ENCODE measurements around the gene ZNF652.
"Not testable (repeated sequence)": the region's sequence is repeated elsewhere in the genome, so short reads cannot be mapped to it uniquely, and the experiment has no call there.

ZNF652 gene

DNA sequence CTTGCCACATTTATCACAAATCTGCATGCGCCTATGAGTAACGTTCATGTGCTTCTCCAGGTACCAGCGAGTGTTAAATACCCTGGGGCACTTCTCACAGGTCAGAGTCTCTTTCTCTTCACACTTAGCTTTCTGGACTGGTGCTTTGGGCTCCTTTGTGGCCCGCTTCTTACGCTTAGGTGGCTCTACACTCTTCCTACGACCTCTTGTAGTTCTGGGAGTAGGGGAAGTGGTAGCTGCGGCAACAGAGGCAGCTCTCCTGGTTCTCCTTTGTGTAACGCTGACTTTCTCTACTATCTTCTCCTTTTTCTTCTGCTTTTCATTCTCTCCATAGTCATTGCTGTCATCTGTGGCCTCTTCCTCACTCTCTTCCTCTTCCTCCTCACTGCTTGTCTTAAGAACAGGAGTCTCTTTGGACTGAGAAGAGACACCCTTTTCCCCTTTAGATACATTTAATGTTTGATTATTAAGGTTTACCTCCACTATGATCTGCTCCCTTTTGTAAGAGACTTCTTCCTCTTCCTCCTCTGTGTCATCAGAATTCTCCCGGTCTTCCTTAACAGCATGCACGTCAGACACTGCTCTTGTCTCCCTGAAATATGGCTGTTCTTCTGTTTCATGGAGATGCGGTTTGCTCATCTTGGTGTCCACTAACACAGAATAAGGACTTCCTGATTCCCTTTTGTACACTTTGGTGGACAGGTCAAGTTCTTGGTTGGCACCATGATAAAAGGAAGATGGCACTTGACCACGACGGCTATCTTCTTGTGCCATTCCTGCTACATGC lies 45.0 kb downstream of the ZNF652 start:
- no peak for DNase-seq

DNA sequence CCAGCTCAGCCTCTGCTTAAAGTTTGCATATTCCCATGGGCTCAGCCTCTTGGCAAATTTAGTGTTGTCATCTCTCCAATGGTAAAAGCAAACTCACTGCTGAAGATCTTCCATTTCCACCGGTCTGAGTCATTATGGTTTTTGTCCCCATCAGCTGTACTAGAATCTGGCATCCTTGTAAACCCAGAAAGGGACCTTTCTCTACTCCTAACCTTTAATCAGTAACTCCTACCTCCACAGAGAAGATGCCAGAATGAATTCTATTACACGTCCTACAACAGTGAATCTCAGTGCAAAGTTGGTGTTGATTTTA lies 45.8 kb downstream of the ZNF652 start:
- DNase-seq = no peak

DNA sequence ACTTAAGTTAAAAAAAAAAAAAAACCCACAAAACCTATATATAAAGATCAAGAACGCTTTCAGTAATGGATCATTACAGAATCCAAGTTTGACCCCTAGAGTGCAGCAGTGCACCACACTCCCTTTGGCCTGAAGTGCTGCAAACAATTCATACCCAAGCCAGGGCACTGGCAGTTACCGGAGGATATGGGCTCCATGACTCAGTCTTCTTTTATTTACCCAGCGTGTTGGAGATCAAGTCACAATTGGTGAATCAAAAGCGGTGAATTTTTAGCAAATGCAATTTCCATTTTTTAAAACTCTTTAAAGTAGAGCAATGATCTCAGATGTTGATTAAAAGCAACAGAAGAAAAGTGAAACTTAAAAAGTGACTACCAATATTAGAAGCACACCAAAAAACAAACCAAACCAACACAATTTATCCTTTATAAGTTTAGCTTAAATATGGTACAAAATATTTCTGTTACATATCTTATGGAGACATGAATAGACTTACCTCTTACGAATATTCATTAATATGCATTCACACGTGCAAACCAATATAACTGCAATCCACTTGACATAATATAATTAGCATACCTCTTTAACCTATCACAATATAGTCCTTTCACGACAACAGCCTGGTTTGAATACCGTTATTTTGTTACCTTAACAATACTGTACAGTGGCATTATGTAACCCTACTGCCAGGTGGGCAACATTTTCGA lies 46.3 kb downstream of the ZNF652 start:
- DNase-seq = peak in 53 of 58 donors; percentile 8 to 91 (median 47)

DNA sequence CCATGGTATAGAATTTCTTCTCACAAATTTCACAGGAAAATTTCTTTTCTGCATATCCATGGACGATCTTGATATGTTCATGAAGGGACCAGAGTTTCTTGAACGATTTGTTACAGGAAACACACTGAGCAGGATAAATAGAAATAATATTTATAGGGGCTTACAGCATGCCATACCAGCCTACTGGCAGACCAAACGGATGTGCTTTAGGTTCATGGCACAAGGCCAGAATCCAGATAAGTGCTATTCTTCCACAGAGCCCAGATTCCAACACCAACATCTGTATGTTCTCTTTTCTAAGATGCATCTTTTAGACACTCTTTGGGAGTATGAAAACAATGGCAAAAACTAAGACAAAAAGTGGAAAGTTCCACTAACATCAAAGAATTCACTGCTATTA lies 49.3 kb downstream of the ZNF652 start:
- DNase-seq = no peak

DNA sequence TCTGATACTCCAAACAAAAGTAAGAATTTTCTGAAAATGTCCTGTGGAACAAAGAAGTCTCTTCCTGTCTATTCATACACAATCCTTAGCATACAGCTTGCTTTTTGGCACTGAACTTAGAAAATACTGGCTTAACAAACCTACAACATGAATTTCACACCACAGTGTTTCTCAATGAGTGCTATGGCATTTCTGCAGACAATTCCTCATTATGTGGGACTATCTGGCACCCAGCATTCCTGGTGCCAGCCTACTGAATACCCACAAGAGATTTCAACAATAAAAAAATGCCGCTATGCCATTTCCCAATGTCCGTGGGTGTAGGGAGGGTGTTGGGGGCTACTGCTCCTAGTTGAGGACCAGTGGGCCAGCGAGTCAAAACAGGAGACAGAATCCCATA lies 62.1 kb downstream of the ZNF652 start:
- no peak for DNase-seq

DNA sequence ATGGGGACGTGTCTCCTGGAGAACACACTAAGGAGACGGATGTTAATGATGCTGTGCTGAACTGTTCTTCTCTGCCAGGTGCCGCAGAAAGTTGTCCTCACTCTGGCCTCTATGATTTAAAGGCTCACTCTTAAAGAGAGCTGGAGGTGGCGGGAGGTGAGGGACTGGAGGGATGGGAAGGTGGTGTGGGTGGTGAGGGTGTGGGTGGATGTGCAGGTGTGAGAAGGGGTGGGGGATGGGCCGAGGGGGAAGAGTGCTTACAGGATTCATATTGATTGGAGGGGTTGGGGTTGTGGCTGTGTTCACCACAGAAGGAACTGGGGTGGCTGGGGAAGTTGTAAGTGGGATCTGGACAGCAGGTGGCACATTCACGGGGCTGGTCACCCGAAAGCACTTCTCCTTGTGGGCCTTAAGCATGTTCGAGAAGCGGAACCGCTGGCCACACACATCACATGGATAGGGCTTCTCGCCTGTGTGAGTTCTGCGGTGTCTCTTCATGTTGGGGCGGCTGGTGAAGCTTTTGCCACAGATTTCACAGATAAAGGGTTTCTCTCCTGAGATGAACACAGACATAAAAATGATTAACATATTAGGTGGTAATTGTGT lies 63.6 kb downstream of the ZNF652 start:
- DNase-seq = no peak

DNA sequence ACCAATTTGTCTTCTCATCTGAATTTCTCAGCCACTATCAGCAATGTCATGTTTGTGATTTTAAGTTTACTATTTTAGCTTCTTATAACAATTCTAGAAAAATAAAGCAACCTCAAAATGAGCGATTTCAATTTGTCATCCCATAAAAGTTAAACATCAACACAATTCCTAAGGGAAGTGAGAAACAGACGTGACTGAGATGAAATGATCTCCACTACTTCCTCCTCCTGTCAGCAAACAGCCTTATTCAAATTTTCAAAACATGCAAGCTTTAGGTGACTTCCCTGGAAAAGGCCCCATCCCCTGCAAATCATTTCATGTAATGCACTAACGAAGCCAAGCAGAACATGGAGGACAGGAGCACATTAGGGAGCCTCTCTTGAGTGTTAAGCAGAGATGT lies 64.9 kb downstream of the ZNF652 start:
- DNase-seq = no peak

DNA sequence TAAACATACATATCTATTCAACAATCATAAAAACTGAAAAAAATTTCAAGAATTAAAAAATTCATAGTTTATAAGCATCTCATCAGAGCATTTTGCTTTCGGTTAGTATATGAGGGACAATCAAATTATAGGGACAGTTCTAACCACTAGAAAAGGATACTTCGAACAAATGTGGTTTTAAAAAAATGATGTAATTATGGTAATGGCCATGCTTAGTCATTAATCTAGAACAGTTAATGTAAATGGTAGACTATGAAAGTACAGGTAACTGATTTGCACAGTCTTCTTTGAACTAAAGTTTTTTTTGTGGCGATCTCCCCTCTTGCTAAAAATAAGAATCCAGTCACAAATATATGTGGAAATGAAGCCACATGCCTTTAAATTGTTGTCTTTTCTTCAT lies 67.9 kb downstream of the ZNF652 start:
- no peak for DNase-seq

DNA sequence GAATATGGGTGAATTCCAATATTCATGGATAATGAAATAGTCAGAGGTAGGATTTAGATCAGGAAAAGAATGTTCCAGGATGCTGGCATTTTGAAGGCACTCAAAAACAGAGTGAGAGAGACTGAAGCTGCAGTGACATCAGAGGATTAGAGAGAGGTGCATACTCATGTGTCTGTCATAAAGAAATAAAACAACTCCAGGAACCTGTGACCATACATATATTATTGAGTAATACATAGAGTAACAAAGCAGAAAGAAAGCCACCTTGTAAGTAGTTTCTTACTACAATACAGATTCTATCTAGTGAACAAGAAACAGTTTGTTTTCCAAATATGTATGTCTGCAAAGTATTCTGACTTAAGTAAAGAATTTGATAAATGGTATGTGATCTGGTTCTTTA lies 69.1 kb downstream of the ZNF652 start:
- DNase-seq = no peak

DNA sequence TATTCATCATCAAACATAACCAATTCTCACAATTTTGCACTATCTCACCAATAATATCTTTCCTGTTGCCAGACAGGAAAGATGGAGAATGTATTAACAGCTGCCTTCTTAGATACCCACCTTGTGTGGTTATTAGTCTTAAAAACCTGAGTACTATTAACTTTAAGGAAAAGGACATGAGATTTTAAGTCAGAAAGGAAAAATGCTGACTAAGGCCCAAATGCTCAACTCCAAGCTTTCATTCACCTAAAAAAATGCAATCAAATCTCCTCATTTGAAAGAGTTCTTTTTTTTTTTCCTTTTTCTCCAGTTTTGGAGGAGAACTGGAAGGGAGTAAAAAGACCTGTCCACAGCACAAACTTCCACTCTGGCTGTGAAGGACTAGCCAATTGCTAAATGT lies 70.1 kb downstream of the ZNF652 start:
- DNase-seq = no peak

DNA sequence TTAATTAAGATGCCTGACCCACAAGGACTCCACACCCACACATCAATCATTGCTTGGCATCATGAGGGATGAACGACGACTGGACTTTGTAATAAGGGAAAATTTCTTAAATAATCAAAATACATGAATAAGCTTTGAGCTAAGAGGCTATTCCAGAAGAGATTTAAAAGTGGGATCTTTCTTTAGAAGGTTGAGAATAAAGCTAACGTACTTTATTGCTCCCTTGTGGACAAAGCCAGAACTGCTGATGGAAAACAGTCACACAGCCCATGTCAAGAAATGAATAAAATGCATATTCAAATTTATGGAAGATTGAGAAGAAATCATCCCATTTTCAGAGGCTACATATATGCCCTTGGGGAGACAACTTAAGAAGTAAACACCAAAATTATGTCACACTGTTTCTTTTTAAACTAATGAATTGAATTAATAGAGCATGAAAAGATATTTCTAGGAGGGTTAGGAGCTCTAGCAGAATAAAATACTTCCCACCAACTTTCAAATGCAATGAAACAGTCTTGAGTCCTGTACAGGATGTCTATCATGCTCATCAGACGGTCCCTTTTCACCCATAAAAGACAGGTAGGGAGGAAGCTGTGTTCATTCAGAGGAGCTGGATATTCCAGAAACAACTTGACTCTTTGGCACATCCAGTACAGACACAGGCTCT lies 71.2 kb downstream of the ZNF652 start:
- DNase-seq = peak in 3 of 58 donors; percentile 7 to 29 (median 12)

DNA sequence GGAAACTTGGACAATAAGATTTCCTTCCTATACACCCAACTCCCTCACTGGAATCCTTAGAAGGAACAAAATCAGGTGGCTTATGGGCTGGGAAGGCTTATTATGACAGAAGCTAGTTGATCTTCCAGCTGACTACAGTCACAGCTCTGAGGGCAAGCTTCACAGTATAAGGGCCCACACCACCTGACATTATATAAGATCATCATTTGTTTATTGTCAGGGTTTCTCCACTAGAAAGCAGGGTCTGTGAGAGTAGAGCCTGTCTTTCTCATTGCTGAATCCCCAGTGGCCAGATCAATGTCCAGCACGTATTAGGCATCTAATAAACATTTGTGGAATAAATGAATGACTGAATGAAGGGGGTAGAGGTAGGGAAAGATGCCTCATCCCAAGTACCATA lies 73.7 kb downstream of the ZNF652 start:
- no peak for DNase-seq

DNA sequence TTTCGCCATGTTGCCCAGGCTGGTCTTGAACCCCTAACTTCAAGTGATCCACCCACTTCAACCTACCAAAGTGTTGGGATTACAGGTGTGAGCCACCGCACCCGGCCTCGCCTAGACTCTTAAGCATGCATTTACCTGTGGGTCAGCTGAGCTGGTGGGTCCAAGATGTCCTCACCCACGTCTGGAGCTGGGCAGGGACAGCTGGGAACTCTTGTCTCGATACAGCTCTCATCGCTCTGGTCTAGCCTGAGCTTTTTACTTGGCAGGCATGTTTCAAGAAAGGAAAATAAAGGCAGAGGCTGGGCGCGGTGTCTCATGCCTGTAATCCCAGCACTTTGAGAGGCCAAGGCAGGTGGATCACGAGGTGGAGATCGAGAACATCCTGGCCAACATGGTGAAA lies 74.6 kb downstream of the ZNF652 start:
- DNase-seq = no peak

DNA sequence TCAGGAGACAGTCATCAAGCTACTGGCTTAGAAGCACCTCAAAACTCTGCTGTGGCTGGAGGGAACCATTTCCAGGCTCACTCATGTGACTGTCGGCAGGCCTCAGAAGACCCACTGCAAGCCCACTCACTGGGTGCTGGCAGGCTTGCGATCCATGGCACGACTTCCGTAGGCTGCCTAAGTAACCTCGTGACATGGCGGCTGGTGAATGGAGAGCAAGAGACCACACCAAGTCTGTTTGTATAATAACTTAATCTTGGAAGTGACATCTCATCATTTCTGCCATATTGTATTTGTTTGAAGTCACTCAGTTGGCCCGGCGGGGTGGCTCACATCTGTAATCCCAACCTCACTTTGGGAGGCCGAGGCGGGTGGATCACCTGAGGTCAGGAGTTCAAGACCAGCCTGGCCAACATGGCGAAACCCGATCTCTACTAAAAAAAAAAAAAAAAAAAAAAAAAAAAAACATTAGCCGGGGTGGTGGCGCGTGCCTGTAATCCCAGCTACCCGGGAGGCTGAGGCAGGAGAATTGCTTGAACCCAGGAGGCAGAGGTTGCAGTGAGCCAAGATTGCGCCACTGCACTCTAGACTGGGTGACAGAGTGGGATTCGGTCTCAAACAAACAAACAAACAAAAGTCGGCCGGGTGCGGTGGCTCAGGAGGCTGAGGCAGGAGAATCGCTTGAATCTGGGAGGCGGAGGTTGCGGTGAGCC lies 75.6 kb downstream of the ZNF652 start:
- not testable (repeated sequence) for DNase-seq

DNA sequence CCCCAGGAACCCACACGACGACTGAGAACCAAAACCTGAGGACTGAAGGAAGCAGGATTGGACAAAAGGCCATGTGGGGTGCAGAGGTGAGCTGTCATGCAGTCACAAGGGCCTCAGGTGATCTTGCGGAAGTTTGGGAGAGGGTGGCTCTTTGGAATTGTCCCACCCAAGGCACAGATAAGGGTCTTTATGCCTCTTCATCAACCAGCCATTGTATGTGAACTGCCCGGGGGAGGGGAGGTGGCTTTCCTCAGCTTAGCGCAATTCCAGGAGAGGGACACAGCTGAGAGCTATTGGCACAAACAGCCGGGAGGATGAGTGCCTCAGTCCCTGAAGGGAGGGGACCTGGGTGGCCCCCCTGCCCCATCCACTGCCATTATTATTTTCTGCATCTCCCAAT lies 76.3 kb downstream of the ZNF652 start:
- DNase-seq = no peak

DNA sequence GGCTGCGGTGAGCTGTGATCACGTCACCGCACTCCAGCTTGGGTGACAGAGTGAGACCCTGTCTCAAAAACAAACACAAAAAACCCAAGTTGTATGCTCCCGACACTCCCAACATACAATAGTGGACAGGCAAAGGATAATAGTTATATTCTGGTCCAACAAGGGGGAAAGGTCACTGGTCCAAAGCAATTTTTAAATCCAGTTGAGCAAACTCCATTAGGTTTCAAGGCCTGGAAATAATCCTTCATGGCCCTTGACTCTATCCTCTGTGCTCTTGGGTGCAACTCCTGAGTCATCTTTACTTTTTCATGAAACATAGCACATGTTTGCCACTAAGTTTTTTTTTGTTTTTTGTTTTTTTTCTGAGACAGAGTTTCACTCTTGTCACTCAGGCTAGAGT lies 81.1 kb downstream of the ZNF652 start:
- DNase-seq = no peak

DNA sequence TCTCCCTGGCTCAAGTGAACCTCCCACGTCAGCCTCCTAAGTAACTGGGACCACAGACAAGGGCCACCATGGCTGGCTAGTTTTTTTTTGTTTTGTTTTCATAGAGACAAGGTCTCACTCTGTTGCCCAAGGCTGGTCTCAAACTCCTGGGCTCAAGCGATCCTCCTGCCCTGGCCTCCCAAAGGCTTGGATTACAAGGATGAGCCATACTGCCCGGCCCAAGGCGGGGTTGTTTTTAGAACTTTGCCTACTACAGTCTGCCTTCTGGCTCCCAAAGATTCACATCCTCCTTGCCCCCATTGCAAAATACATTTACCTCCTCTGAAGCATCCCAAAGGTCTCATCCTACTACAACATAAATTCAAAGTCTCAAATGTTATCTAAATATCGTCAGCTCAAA lies 82.0 kb downstream of the ZNF652 start:
- DNase-seq = no peak

DNA sequence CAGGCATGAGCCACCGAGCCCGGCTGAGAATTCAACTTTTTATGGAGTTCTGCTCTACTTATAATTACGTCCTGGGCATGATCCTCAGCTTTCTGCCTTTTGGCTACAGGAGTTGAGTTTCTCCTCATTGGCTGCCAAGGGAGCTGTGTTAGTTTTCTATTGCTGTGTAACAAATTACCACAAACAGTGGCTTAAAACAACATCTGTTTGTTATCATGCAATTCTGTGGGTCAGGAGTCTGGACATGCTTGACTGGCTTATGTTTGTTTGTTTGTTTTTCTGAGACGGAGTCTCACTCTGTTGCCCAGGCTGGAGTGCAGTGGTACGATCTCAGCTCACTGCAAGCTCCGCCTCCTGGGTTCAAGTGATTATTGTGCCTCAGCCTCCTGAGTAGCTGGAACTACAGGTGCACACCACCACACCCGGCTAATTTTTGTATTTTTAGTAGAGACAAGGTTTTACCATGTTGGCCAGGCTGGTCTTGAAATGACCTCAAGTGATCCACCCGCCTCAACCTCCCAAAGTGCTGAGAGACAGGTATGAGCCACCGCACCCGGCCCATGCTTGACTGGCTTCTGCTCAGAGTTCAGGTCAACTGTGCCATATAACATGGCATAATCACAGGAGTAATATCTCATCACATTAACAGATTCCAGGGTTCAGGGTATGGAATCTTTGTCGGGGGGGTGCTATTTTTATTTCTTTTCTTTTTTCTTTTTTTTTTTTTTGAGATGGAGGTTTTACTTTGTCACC lies 82.6 kb downstream of the ZNF652 start:
- DNase-seq = not testable (repeated sequence)

DNA sequence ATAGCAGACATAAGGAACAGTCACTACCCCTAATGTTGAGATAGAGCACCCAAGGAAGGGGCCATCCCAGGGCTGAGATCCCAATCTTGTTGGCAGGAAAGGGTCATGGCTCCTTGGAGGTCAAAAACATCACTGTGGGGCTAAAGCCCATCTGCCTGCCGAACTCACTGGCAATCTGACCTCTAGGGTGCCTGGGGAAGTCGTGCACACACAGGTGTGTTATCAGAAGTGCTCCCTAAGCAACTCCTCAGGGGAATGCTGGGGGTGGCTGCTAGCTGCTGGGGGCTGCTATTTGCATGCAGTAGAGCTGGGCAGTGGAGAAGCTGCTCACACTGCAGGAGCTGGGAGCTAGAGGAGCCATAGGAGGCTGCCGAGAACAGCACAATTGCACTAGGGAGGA lies 84.0 kb downstream of the ZNF652 start:
- DNase-seq = no peak

DNA sequence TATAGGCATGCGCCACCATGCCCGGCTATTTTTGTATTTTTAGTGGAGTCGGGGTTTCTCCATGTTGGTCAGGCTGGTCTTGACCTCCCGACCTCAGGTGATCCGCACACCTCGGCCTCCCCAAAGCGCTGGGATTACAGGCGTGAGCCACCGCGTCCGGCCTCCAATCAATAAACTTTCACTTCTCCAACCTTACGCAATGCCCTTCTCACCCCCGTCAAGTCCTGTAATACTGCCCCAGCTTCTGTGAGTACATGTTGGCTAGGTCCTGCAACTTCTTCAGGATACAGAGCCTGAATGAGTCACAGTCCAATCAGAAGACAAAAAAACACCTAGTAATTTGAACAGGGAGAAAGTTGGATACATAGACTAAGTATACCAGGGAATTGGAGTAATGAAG lies 84.4 kb downstream of the ZNF652 start:
- DNase-seq = no peak

DNA sequence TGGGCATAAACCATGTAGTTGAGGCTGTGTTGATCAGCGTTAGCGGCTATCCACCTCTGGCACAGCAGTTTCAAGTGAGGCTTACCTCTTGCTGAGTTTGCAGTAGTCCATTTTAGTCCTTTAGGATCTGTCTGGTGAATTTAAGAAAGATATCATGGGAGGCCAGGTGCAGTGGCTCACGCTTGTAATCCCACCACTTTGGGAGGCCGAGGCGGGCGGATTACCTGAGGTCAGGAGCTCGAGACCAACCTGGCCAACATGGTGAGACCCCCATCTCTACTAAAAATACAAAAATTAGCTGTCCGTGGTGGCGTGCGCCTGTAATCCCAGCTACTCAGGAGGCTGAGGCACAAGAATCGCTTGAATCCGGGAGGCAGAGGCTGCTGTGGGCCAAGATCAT lies 86.1 kb downstream of the ZNF652 start:
- DNase-seq = not testable (repeated sequence)
